EL (cell line): ENCODE measurements around the gene LRPPRC.
"Not testable (repeated sequence)": the region's sequence is repeated elsewhere in the genome, so short reads cannot be mapped to it uniquely, and the experiment has no call there.

ENCODE experiments used
- DNase-seq: peaks from one replicate; pipeline ENCODE4 v3.0.0-alpha.2; 2016

The LRPPRC gene

DNA sequence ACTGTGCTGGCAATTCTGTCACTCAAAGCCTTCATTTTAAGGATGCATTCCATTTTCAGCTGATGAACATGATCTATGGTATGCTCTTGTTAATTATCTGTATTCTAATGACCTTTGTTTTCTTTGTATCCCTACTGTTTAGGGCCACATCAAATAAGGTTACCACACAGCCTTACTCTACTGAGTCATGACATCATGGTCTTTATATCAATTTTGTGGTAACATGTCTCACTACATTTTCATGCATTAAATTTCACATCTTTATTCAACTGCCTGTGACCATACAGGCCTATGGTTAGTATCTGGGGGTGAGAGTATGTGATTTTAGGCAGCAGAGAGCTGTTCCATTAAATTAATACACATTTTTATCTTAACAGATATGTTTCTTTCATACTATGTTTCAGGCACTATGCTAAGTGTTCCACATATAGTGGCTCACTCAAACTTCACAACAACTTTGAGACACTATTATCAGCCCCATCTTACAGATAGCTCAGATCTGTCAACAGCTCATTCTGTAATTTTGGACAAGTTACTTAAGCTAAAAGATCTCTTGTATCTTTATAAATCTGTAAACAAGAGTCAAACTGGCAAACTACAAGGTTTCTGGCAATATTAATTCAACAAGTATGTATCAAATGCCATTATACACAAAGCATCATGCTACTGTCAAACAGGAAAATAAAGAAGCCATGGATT lies 18.0 kb downstream of the LRPPRC start:
- DNase-seq = no peak

DNA sequence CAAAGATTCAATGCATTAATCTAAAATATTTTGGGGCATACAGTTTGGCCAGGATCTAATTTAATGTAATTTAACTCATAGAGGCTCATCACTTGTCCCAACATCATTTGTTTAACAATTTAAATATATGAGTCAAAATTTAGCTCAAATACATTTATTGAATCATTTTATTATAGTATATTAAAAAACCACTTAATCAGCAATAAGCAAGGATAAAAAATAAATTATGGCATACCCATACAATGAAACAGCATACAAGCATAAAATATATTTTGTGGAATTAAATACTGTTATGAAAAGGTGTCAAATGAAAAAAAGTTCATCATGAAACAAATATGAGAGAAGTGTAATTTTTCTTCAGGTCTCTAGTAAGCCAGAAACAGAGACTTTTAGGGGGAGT lies 34.9 kb downstream of the LRPPRC start:
- no peak for DNase-seq

DNA sequence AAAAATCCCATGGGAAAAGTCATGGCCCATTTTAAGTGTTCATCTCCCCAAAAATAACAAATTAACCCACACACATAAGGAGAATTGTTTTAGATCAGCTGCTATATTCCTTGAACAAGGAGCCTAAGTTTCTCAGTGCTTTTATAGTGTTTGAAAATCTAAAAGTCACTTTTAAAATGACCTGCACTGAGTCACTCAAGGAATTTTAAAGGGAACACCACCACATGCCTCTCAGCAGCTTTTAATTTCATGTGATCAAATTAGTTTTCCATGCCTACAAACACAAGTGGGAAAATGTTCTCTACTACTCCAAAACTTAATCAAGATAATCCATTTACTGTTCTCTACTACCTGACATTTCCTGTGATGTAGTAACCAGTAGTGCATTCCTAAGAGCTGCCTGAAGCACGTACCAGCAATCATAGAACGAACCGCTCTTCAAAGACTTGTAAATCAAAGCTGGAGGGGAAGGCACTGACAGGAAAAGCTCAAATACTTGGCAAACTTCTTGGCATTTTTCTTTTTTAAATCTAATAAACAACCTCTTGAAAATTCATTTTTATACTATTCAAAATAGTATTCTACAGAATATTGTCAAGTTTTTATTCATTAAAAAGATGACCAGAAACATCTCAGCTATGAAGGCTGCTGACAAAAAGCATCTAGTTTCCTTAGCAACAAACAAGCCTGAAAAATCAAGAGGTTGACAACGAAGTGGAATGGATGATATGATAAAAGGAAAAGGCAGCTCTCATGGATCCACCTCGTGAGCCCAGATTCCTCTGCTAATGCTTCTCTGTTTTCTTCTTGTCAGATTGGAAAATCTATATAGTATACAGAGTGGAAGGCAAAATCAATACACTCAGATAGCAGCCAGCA lies 37.2 kb downstream of the LRPPRC start:
- DNase-seq = no peak

- DNase-seq = peak; percentile 38
These were observed 45.3 kb downstream of the LRPPRC start for GRCh38 chr2:43950383-43951008.

GRCh38 chr2:43948370-43948769 lies 47.4 kb downstream of the LRPPRC start:
- DNase-seq = no peak

- no peak for DNase-seq
These were observed 49.1 kb downstream of the LRPPRC start for GRCh38 chr2:43946685-43947084.

DNA sequence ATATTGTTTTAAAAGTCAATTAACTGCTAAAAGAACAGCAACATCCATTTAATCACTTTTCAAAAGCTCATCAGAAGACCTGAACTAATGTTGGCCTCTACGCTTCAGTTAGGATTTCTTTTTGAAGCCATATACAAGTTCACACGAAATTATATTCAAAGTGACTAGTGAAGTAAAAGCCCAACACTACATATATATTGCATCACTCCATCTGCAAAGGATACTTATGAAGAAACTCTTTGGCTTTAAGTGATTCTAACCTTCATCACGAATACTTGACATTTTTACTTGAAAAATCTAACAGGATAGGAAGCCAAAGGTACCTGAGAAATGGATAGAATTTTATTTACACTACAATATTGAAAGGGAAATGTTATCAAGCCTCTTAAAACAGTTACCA lies 50.4 kb downstream of the LRPPRC start:
- DNase-seq = no peak

- no peak for DNase-seq
These were observed 50.9 kb downstream of the LRPPRC start for GRCh38 chr2:43944915-43945314.

DNA sequence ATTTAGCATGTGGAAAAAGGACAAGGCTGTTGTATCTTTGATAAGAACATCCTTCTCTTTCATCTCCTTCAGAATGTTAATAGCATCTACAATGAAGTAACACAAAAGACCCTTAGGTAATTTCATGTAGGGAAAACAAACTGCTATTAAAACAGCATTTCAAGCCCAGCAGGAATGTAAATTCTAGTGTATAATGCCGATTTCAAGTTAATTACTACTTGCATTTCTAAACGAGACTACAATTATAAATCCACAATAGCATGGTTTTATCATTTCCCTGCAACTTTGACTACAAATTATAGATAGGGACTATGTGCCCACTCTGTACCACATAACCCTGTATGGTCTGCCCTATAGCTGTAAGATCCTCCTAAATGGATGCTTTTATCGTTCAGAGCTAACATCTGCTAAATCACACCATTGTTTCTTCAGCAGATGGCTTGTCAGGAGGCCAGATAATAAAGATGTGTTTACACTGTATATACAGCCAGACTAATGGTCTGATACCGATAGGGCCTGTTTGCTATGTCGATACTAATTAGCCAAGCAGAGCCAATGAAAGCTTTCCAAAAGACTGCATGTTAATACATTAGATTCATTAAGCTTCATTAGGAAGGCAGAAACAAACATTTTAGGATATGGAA lies 51.9 kb downstream of the LRPPRC start:
- DNase-seq = no peak

DNA sequence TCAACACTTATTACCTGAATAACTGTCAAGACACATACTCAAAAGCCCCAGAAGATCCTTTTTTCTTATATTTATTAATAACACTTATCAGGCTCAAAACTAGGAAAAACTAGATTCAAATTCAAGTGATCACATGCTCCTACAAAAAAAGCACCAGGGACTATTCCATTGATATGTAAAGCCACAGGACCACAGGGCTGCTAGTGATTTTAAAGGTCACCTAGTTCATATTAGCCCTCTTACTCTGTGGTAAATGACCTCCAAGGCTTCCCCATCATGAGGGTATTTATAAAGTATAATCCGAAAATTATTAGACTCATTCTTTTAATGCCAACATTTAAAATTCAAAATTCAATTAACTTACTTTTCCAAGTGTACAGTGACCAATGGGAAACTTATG lies 52.5 kb downstream of the LRPPRC start:
- DNase-seq = no peak

GRCh38 chr2:43942881-43943280 lies 52.9 kb downstream of the LRPPRC start:
- DNase-seq = no peak

- no peak for DNase-seq
These were observed 53.8 kb downstream of the LRPPRC start for GRCh38 chr2:43941966-43942365.

- DNase-seq = no peak
These were observed 54.4 kb downstream of the LRPPRC start for GRCh38 chr2:43941359-43941758.

GRCh38 chr2:43939695-43940256 lies 56.0 kb downstream of the LRPPRC start:
- DNase-seq = no peak

- DNase-seq = no peak
These were observed 58.4 kb downstream of the LRPPRC start for GRCh38 chr2:43937269-43937820.

GRCh38 chr2:43934567-43934966 lies 61.2 kb downstream of the LRPPRC start:
- no peak for DNase-seq

- DNase-seq = no peak
These were observed 64.5 kb downstream of the LRPPRC start for GRCh38 chr2:43931293-43931692.

DNA sequence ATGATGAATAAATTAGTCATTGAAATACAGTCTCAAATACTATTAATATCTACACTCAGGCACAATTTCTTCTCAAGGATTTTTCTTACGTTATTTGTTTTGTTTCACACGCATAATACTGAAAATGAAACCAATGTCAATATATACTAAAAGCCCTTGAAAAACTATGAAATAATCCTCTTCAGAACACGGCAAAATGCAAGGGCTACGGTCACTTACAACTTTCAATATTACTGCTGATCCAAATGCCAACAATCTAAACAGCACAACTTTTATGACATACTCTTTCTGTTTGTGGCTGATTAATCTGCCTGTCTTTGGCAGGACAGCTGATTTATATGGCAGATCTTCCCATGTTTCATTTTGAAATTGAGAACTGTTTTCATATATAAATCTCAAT lies 68.3 kb downstream of the LRPPRC start:
- DNase-seq = no peak

DNA sequence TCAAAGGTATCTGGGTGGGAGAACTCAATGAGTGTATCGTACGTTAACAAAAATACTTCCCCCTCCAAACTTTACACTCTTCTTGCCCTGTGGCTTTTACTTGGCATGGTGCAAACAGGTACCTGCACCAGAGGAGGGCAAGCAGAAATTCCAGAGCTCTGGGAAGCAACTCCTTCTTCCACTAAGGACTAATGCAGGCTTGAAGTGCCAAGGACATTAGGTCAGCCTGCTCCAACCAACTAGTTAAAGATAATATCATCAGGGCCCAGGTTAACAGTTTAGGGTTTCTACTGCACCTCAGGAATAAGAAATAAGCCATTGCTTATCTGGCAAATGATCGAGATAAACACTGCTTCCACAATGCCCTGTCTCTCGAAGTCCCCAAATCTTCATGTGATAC lies 70.4 kb downstream of the LRPPRC start:
- no peak for DNase-seq

DNA sequence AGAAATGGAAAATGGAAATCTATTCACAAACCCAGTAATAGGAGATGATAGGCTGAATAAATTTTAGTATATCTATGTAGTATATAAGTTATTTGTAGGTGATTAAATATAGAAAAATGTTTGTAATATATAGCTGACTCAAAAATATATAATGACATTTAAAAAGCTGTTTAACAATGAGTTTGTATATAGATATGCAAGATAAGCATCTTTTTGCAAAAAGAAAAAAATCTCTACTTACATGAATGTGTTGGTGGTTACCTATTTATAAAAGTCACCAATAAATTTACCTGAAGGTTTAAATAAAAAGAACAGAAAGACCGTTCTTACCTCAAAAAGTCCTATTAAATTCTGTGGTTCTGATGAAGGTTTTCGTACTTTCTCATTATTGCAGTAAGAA lies 71.3 kb downstream of the LRPPRC start:
- DNase-seq = no peak

DNA sequence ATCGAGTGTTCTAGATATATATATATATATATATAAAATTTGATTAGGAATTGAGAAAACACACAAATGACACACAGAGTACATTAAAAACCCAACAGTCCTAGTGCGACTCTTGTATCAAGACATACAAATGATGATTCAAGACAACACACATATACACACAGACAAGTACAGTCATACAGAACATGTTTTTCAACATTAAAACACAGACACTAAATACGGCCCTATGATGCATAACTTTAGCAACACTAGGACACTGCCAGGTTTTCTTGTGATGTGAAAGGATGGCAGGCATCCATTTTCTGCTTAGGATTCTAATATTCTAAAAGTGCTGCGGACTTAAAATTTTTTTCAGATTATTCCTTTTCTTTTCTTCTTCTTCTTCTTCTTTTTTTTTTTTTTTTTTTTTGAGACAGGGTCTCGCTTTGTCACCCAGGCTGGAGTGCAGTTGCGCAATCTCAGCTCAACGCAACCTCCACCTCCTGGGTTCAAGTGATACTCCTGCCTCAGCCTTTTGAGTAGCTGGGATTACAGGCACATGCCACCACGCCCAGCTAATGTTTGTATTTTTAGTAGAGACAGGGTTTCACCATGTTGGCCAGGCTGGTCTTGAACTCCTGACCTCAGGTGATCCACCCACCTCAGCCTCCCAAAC lies 84.5 kb downstream of the LRPPRC start:
- DNase-seq = not testable (repeated sequence)

DNA sequence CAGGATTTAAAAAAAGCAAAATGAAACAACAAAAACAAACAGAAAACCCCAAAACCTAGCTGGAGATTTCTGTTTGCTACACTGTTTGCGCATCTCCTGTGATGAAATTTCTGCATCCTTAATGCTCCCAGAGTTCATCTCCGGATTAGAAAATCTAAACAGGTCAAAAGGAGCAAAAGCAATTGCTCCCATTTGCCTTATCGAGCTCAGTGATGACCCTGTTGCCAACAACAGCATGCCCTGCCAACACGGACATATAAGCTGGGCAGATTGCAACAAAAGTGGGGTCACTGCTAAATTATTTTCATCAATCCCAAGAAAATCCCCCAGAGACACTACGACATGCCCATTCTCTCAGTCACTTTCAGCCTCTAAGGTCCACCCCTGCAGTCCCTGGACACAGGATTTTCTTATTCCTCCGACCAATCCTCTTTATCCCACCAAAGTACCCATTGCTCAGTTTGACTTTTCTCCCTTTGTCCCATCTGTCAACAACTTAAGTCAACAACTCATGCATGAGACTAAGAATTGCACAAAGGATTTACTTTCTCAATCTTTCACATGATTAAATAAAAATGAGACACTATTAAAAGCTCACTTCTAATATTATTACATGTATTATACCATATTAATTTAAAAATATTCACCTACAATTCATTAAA lies 89.2 kb downstream of the LRPPRC start:
- DNase-seq = no peak
